Epithelial cell of prostate (primary cell): ENCODE measurements around the gene RSL1D1.
A peak's percentile ranks its signal among the peaks of the same experiment; 100 is the strongest.
"Not testable (repeated sequence)": the region's sequence is repeated elsewhere in the genome, so short reads cannot be mapped to it uniquely, and the experiment has no call there.

Experiments
- DNase-seq: peaks from one replicate; pipeline ENCODE4 v3.0.0-alpha.2; 2011; ENCODE audit warnings: low read depth, low spot score
- H3K27ac ChIP-seq: fragments of 450-650 bp; 2 replicates; pipeline ENCODE4 v1.5.1; 2017; ENCODE audit warnings: mild to moderate bottlenecking

The RSL1D1 gene

DNA sequence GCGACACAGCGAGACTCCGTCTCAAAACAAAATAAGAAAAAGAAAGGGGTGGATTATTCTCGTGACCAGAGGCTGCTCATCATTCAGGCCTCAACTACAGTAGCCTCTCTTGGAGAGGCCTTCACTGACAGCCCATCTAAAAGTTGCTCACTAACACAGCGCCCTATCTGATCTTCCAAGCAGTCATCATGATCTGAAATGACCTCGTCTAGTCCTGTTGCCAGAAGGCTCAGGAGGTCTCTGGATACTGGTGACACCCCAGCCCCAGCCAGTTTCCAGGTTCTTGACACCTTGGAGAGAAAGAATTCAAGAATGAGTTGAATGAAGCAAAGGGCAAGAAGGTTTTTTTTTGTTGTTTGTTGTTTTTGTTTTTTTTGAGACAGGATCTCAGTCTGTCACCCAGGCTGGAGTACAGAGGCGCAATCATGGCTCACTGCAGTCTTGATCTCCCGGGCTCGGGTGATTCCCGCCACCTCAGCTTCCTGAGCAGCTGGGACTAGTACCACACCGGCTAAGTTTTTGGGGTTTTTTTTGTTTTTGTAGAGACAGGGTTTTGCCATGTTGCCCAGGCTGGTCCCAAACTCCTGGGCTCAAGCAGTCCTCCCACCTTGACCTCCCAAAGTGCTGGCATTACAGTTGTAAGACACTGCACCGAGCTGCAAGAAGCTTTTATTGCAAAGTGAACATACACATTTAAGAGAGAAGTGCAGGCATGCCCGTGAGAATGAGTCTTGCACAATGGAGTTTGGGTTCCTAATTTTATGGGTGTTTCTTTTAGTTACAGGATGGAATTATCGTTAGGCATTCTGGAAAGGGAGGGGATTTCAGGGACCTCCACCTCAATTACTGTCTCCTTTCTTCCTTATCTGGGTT, 51.6 kb downstream of the RSL1D1 start:
- peak overlapping the region; percentile 1 for H3K27ac ChIP-seq
- DNase-seq: no peak

DNA sequence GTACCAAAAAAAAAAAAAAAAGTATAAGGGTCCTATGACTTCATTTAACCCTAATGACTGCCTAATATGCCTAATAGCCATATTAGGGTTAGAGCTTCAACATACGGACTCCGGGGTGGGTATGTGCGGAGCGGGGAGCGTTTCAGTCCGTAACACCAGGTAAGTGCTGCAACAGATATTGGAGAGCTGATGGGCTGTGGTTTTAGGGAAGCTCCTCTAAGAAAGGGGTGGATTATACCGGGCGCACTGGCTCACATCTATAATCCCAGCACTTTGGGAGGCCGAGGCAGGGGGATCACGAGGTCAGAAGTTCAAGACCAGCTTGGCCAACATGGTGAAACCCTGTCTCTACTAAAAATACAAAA, 52.3 kb downstream of the RSL1D1 start:
- peak overlapping the region; percentile 94 for H3K27ac ChIP-seq
- DNase-seq: no peak

DNA sequence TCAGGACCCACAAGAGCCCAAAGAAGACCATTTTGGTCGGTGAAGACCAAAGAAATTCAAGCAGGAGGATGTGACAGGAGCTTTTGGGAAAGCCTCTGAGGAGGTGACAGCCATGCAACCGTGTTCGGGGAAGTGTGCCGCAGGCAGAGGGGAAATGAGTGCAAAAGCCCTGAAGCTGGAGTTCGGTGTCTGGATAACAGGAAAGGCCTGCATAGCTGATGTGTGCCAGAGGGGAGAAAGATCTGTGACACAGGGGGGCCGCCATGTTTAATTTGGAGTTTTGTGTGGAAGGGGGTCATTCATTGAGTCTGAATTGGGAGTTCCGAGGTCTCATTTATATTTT, 53.4 kb downstream of the RSL1D1 start:
- DNase-seq: no peak
- peak overlapping the region; percentile 94 for H3K27ac ChIP-seq

DNA sequence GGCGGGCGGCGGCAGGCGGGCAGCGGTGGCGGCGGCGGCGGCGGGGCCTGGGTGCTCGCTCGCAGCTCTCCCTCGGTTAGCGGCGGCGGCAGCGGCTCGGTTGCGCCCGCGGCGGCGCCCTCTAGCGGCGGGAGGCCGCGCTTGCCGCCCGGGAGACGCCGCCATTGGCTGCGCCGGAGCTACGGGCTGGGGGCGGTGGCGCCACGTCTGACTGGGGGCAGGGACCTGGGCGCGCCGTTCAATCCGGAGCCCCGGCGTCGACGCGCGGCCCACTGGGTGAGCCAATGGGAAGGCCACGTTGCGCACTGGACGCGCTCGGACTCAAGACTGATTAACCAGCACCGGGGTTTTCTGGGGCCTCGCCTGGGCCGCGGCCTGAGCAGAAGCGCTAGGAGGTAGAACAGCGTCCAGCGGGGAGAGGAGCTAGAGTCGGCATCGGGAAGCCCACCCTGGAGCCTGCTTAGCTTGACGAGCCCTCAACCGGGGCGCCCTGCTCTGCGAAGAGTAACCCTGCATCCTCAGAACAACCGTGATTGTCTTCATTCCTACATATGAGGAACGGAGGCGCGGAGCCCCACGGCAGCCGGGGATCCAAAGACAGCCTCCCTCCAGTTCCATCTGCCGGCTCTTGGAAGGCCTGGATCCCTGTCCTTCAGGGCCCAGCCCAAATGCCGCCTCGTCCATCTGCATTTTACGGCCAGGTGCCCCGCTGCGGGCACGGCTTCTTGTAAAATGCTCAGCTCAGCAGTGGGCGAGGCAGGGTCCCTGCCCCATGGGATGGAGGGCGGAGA, 54.0 kb downstream of the RSL1D1 start, which contains the start of gene ZC3H7A:
TSS of gene ZC3H7A (minus strand) at position 93 of the 791 bp plus-strand sequence. CDS start 14,904 bp downstream, outside the sequence.
- peak within 1 kb of the TSS; percentile 94 for H3K27ac ChIP-seq
- peak; percentile 89 for DNase-seq

DNA sequence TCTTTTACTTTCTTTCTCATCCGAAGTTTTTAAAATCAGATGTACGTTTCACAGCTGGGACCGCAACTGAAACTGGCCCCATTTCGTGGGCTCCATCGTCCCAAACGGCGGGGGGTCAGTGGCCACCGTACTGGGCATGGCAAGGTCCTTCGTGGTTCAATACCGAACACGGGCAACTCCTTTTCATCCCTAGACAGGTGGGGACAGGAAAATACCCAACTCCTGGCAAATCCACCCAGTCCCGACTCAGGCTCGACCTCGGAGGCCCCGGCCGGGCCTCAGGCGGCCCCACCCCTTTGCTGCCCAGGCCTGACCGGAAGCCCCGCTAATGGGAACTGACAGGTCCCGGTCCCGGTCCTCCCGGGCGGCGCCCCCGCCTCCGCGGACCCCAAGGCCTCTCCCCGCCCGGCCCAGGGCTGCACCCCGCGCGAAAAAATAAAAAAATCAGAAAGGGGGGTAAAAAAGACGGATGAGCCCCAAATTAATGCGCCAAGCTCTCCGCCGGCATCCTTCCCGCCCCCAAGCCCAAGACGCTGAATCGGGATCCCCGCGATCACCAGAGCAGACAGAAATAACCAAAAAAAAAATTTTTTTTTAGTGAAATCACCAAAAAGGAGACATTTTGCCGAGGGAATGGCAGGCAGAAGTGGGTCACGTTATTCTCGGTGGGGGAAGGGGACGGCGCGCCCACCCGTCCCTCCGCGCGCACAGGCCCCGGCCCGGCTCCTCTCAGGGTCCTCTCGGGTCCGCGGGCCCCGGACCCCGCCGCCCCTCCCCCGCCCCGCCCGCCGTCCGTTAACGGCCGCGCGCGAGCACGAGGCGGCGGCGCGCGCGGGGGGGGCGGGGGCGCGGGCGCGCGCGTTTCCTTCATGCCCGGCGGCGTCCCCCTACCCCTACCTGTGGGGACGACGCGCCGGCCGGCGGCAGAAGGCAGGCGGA, 54.8 kb downstream of the RSL1D1 start:
- no peak for DNase-seq
- peak overlapping the region; percentile 94 for H3K27ac ChIP-seq

DNA sequence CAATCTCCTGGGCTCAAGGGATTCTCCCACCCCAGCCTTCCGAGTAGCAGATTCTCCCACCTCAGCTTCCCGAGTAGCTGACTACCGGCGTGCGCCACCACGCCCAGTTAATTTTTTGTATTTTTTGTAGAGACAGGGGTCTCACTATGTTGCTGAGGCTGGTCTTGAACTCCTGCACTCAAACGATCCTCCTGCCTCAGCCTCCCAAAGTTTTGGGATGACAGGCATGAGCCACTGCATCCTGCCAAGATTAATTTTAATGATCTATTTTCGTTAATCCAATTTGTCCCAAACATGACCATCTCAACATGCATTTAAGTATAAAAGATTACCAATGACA, 55.5 kb downstream of the RSL1D1 start:
- H3K27ac ChIP-seq: peak overlapping the region; percentile 94
- no peak for DNase-seq

DNA sequence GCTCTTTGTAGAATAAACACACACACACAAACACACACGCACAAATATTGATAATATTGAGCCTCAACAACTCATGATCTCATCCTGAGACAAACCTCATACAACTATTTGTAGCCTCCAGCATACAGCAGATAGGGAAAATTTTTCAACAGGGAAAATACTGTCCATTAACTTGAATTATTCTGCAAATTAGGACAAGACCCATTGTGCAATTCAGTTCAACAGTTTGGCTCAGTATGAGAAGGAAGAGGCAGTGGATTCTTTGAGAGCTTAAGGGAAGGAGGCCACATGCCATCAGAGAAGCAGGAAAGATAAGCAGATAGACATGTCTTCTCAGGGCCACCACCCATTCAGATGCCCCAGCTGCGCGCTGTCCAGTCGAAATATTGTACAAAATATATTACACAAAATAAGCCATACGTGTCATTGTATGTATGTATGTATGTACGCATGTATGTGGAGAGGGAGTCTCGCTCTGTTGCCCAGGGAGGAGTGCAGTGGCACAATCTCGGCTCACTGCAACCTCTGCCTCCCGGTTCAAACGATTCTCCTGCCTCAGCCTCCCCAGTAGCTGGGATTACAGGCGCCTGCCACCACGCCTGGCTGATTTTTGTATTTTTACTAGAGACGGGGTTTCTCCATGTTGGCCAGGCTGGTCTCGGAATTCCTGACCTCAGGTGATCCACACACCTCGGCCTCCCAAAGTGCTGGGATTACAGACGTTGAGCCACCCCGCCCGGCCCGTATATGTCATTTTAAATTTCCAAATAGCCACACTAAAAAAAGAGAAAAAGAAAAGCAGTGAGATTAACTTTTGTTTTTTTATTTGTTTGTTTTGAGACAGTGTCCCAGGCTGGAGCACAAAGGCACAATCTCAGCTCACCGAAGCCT, 56.1 kb downstream of the RSL1D1 start:
- no peak for DNase-seq
- peak overlapping the region; percentile 94 for H3K27ac ChIP-seq

DNA sequence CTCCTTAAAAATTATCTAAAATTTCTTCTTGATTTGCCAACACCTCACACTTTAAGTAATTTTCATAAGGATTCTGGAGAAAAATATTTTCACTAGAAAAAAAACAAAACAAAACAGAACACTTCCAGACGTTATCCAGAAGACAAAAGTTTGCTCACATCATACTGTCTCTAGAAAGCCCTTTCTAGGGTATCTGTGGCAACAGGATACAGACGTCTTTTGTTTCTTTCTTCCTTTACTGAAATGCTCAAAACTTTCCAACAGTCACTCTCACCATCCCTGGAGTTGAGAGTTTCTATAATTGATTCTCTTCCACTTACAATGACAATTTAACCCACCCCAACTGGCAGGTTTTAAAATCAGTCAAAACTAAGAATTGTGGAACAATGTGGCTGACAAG, 56.9 kb downstream of the RSL1D1 start:
- peak overlapping the region; percentile 94 for H3K27ac ChIP-seq
- DNase-seq: no peak

DNA sequence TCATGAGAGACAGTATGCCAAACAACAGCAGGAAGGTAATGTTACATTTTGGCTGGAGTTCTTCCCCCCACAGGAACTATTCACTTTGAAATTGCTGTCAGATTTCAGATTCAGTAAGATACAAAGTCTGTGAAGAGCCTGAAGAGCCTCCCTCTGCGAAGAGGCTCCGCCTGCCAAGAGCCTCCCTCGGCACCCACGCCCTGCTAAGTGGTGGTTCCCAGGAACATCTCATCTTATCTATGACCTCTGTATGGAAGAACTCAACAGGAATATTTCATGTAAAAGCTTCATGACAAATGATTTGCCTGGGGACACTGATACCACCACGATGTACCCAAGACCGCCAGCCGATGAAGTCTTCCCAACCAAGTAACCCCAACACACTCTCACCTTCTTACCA, 57.5 kb downstream of the RSL1D1 start:
- DNase-seq: no peak
- H3K27ac ChIP-seq: peak overlapping the region; percentile 94

DNA sequence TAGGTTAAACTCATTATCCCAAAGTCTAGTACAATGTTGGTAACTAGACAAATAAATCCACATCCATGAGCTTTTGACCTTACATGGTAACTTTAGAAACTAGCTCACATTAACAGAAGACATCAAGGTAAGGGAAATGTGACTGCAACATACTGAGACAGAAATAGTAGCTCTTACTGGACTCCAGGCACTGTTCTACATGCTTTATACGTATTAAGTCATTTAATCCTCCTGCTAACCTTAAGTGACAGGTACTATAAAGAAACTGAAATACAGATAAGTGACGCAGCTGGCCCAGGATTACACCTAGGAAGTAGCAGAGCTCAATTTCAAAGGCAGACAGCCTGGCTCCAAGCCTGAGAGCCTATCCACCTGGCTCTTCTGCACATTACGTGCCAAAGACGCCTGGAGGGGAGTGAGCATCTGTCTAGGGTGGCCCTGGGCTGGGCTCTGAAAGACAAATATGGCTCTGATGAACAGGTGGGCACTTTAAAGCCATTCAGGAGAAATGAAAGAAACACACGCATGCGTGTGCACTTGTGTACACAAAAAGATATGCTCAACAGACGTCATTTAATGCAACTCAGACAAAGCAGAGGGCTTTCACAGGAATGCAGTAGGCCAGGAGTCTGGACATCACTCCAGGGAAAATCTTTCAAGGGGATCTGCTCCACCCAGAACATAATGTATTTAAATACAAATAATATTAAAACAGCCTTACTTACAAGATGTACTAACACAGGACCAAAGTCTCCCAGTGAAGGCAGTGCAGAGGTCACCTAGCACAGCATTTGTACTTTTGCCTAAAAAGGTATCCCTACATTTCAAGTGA, 58.7 kb downstream of the RSL1D1 start:
- H3K27ac ChIP-seq: peak overlapping the region; percentile 94

DNA sequence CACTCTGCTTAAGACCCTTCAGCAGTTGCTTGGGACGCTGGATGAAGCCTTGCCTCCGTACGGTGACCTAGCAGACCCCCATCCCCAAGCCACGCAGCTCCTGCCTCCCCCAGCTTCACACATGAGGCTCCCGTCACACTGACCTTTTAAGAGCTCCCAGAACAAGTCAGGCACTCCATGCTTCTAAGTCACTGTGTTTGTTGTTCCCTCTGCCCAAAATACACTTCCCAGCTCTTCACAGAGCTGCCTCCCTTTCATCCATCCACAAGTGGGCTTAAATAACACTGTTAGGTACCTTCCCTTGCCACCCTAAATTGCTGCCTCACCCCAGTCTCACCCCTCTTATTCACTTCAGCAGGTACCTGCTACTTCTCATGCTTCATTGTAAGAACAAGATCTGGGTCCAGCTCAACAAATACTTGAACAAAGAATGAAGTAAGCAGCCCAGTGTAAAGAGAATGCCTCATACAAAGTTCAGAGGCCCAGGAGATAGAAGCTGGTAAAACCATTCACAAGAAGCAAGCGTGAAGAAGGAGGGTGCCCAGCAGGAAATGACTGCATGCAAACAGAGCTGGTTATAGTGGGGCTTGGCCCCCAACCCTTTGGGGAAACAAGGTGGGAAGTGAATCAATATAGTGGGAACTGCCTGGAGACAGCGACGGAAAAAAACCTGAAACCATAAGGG, 60.1 kb downstream of the RSL1D1 start:
- no peak overlapping the region for H3K27ac ChIP-seq
- no peak for DNase-seq

More for the DNA sequence above, 58.7 kb downstream of the RSL1D1 start:
- DNase-seq: no peak

DNA sequence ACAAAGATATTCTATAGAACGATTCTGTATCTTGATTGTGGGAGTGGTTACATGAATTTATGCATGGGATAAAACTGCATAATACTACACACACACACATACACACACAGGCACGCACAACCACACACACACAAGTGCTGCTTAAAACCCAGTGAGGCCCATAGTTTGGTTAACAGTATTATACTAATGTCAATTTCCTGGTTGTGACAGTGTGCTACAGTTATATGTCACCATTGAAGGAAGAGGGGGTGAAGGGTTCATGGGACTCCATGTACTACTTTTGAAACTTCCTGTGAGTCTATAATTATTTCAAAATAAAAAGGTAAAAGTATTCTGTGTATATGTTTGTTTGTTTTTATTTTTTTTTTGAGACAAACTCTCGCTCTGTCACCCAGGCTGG, 62.4 kb downstream of the RSL1D1 start:
- no peak overlapping the region for H3K27ac ChIP-seq
- DNase-seq: no peak

DNA sequence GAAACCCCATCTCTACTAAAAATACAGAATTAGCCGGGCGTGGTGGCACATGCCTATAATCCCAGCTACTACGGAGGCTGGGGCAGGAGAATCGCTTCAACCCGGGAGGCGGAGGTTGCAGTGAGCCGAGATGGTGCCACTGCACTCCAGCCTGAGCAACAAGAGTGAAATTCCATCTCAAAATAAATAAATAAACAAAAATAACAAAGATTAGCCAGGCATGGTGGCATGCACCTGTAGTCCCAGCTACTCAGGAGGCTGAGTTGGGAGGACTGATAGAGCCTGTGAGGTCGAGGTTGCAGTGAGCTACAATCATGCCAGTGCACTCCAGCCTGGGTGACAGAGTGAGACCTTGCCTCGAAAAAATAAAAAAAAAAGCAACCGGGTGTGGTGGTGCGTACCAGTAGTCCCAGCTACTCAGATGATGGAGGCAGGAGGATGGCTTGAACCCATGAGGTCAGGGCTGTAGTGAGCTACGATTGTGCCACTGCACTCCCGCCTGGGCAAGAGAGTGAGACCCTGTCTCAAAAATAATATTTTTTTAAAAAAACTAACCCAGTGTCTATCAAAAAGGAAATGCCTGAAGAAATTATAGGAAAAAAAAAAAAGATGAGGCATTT, 66.3 kb downstream of the RSL1D1 start:
- peak overlapping the region; percentile 91 for H3K27ac ChIP-seq

DNA sequence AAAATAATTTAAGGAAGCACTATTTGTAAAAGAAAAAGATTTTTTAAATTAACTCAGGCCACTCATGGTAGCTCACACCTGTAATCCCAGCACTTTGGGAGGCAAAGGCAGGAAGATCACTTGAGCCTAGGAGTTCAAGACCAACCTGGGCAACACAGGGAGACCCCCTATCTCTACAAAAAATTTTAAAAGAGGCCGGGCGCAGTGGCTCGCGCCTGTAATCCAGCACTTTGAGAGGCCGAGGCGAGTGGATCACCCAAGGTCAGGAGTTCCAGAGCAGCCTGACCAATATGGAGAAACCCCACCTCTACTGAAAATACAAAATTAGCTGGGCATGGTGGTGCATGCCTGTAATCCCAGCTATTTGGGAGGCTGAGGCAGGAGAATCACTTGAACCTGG, 67.0 kb downstream of the RSL1D1 start:
- peak overlapping the region; percentile 91 for H3K27ac ChIP-seq
- DNase-seq: not testable (repeated sequence)

More for the DNA sequence above, 66.3 kb downstream of the RSL1D1 start:
- DNase-seq: not testable (repeated sequence)

DNA sequence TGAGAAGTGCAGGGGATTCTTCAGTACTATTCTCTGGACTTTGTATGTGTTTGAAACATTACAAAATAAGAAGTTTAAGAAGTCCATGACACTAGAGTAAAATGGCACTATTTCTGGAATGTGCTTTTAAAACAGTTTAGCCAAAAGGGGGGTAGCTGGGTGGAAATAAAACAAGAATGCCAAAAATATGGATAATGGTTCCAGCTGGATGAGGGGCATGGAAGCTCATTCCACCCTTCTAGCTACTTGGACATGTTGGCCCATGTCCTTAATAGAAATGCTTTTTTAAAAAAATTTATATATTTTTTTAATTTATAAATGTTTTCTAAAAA, 67.3 kb downstream of the RSL1D1 start:
- peak overlapping the region; percentile 91 for H3K27ac ChIP-seq
- no peak for DNase-seq
